Measurements from ENCODE around the gene MLLT10.
"Not testable (repeated sequence)": the region's sequence is repeated elsewhere in the genome, so short reads cannot be mapped to it uniquely, and the experiment has no call there.

Gene MLLT10

GRCh38 chr10:21529032-21529910 lies 4.8 kb upstream of the MLLT10 start:
- no peak for DNase-seq

- no peak for DNase-seq
Measured at GRCh38 chr10:21530168-21530567, 3.9 kb upstream of the MLLT10 start.

DNA sequence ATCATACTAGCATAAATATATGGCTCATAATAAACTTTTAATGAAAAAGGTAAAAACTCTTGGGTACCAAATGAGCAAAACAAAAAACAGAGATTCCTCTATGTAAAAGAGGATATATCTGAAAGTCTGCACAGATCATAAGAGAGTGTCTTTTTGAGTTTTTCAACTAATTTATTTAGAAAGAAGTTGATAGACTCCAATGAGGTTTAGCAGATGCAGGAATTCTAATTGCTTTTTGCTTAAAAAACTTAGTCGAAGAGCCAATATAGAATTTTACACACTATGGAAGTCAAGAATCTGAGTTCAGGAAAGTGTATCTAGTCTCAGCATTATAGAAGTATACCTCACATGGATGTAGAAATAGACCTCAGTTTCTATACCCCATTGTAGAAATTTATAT lies 3.4 kb upstream of the MLLT10 start:
- no peak for DNase-seq

DNA sequence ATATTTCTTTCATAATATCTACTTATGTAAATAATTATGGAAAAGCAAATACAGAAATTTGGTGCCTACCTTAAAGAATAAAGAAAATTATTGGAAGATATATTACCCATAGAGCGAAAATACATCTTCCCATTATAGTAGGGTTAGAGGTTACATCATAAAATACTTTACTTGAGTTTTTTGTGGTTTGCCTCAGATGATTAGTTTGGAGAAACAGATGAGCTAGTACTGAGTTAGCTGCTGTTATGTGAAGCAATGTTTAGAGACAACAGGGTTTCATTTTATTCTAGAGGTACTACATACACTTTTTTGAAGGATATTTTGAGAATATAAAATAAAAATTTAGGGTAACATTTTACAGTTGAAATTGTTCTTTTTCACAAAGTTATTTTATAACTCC lies 2.9 kb upstream of the MLLT10 start:
- DNase-seq, result no peak

- no peak for DNase-seq
Measured at GRCh38 chr10:21532694-21533466, 1.2 kb upstream of the MLLT10 start.

DNA sequence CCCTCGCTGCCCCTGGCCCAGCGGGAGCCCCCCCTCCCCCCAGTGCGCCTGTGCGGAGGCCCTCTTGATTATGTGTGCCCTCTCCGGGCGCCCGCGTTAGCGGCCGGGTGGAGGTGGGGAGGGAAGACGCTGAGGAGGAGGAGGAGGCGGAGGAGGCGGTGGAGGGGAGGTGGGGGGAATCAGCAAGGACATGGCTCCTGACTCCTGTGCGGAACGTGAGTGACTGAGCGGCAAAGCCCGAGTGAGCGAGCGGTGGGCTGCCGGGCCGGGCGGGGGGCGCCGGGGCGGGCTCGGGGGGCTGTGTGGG lies 201 bp downstream of the MLLT10 start:
- DNase-seq, result peak; percentile 86

DNA sequence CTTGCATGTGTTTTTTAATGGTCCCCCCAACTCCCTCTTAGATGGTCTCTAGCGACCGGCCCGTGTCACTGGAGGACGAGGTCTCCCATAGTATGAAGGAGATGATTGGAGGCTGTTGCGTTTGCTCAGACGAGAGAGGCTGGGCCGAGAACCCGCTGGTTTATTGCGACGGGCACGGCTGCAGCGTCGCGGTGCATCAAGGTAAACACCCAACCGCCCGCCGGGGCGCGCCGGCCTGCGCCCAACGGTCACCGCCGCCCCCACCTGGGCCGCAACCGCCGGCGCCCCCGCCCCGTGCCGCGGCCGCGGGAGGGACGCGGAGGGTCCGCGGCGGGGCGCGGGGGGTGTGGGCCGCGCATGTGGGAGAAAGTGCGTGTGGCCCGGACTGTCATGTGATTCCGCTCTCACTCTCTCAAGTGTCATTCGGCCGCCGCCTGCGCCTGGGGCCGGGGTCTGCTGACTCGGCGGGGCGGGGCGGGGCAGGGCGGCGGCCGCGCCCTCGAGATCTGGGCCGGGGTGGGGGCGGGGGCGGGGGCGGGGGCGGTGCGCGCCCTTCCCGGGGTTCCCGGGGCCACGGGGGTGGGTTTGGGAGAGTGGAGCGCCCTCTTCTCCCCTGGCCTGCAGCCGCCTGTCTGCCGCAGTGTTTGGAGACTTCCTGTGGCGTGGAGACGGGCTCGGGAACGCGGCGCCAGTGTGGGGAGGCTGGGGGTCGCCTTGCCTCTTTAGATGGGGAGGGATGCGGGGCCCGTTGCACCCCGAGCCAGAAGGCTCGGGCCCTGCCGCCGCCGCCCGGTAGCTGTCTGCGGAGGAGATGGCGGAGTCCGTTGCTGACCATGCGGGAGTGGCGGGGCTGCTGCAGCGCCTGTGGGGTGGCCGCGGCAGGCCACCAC lies 817 bp downstream of the MLLT10 start:
- peak; percentile 39 for DNase-seq

GRCh38 chr10:21535494-21535965 lies 1.5 kb downstream of the MLLT10 start:
- DNase-seq, result no peak

DNA sequence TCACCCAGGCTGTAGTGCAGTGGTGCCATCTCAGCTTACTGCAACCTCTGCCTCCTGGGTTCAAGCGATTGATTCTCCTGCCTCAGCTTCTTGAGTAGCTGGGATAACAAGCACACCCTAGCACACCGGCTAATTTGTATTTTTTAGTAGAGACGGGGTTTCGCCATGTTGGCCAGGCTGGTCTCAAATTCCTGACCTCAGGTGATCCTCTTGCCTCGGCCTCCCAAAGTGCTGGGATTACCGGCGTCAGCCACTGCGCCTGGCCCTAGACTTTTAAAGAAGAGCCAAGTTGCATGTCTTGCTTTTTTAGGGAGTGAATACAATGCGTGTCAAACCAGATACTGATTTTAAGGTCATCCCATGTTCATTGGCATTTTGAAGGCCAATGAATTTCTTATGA lies 1.9 kb downstream of the MLLT10 start:
- not testable (repeated sequence) for DNase-seq

DNA sequence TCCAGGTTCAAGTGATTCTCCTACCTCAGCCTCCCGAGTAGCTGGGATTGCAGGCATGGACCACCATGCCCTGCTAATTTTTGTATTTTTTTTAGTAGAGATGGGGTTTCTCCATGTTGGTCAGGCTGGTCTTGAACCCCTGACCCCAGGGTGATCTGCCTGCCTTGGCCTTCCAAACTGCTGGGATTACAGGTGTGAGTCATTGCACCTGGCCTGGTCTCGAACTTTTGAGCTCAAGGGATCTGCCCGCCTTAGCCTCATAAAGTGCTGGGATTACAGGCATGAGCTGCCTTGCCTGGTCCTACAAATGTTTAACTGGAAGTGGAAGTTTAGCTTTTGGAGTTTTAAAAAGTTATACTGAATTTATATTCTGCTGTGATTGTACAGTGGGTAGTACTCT lies 2.8 kb downstream of the MLLT10 start:
- no peak for DNase-seq

DNA sequence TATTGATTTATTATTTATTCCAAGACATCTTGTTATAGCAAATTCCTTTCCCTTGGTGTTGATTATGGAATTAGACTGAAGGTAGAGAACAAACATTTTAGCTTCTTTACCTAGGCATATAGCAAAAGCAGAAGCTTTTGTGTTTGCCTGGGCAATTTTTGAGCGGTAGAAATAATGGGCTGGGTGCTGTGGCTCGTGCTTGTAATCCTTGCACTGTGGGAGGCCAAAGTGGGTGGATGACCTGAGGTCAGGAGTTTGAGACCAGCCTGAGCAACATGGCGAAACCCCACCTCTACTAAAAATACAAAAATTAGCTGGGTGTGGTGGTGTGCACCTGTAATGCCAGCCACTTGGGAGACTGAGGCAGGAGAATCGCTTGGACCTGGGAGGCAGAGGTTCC lies 6.7 kb downstream of the MLLT10 start:
- not testable (repeated sequence) for DNase-seq

DNA sequence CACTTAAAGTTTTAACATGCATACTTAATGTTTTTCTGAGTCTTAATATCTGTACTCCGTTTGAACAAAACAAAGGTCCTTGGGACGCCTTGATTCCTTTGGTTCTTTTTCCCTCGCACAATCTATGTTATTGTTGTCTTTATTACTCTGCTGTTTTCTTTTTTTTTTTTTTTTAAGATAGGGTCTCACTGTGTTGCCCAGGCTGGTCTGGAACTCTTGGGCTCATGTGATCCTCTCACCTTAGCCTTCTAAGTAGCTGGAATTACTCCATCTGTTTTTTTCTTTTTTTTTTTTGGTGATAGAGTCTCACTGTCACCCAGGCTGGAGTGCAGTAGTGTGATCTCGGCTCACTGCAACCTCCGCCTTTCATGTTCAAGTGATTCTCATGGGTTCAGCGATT lies 13.2 kb downstream of the MLLT10 start:
- no peak for DNase-seq

- no peak for DNase-seq
Measured at GRCh38 chr10:21552638-21553037, 18.6 kb downstream of the MLLT10 start.

- no peak for DNase-seq
Measured at GRCh38 chr10:21556527-21556926, 22.5 kb downstream of the MLLT10 start.

- not testable (repeated sequence) for DNase-seq
Measured at GRCh38 chr10:21558984-21559383, 25.0 kb downstream of the MLLT10 start.

DNA sequence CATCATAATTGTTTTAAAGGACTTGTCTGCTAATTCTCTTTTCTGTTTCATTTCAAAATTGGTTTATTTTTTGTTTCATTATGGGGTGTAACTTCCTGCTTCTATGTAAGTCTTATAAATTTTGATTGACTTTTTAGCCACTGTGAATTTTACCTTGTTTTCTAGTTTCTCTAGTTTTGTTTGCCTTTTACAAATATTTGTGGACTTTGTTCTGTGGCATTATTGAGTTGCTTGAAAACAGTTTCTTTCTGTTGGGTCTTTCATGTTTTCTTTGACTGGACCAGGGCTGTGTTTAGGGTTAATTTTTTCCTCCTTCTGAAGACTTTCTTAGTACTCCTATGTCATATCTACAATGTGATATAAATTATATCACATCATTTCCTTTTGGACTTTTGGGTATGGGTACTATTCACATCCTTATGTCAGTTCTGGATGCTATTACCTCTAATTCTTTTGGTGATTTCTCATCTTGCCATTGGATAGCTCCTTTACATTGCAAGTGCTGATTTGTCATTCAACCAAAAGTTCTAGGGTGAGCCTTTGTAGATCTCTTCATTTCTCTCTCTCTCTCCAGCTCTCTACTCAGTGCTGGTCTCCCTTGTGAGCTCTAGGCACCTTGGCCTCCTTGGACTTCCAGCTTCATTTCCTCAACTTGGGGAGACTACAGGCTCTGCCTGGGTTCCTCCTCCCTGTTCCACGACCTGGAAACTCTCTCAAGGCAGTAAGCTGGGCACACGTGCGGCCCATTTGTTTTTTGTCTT lies 36.9 kb downstream of the MLLT10 start:
- DNase-seq, result no peak

DNA sequence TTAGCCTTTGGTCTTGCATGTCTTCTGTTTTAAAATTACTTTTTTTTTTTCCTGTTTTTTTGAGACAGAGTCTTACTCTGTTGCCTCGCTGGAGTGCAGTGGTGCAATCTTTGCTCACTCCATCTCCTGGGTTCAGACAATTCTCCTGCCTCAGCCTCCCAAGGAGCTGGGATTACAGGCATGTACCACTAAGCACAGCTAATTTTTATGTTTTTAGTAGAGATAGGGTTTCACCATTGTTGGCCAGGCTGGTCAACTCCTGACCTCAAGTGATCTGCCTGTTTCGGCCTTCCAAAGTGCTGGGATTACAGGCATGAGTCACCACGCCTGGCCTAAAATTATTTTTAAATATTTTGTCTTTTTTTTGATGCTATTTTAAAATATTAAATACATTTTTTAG lies 38.5 kb downstream of the MLLT10 start:
- no peak for DNase-seq

DNA sequence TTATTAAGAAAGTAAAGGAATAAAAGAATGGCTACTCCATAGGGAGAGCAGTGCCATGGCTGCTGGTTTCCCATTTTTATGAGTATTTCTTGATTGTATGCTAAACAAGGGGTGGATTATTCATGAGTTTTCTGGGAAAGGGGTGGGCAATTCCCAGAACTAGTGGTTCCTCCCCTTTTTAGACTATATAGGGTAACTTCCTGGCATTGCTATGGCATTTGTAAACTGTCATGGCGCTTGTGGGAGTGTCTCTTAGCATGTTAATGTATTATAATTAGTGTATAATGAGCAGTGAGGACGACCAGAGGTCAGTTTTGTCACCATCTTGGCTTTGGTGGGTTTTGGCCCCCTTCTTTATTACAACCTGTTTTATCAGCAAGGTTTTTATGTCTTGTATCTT lies 40.5 kb downstream of the MLLT10 start:
- DNase-seq, result not testable (repeated sequence)

DNA sequence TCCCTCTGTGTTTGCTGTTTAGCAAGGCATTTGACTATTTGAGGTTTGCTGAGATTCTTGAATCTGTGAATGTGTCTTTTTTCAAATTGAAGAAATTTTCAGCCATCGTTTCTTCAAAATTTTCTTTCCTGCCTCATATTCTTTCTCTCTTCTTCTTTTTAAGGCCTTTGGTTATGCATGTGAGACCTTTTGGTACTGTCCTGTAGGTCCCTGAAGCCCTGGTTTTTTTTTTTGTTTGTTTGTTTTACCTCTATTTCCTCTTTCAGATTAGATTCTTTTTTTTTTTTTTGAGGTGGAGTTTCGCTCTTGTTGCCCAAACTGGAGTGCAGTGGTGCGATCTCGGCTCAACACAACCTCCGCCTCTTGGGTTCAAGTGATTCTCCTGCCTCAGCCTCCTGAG lies 45.3 kb downstream of the MLLT10 start:
- no peak for DNase-seq

- DNase-seq, result not testable (repeated sequence)
Measured at GRCh38 chr10:21581421-21581834, 47.4 kb downstream of the MLLT10 start.

DNA sequence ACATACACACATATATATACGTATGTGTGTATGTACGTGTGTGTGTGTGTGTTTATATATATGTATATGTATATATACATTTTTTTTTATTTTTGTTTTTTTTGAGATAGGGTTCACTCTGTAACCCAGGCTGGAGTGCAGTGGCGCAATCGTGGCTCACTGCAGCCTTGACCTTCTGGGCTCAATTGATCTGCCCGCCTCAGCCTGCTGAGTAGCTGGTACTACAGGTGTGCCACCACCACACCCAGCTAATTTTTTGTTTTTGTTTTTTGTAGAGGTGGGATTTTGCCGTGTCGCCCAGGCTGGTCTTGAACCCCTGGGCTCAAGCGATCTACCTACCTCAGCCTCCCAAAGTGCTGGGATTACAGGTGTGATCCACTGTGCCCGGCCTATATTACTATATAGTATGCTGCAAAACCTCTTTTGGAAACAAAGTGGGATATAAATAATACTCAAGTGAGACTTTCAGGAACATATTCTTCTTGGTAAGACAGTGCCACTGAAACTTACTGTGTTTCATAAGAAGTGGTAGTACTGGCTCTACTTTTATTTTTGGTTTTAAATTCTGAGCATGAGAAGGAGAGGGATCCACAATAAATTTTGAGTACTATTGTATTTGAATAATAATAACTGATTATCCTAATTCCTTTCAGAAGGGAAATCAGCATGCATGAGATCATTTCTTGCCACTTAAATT lies 51.0 kb downstream of the MLLT10 start:
- no peak for DNase-seq

DNA sequence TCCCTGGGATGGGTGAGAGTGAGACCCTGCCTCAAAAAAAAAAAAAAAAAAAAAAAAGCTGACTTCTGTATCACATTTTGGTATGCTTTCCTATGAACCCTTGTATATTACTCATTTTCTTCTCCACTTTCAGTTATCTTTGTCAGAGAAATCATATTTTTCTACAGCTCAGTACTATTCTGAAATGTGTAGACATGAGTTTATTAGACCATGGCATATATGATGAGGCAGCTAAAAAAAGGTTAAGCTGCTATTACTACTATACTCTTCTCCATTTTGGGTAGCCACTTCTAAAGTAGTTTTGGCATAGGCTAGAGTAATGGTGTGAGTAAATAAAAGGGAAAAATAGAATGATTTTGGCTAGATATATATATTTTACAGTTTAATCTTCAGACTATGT lies 53.4 kb downstream of the MLLT10 start:
- no peak for DNase-seq

Data from T-helper 9 cell (primary cell).